Stimulated activated memory B cell treated with anti-CD40 and anti-IgM and Interleukin-4, amounts not matched to agents 10 μg/mL and 1 μg/mL and 100 μg/mL, for 72 hours (primary cell): Measurements from ENCODE around the gene TBXA2R.
A peak's percentile ranks its signal among the peaks of the same experiment; 100 is the strongest.
"Not testable (repeated sequence)": the region's sequence is repeated elsewhere in the genome, so short reads cannot be mapped to it uniquely, and the experiment has no call there.

Experiments
- ATAC-seq: fragments of 150-1000 bp; cut with Tn5 transposase; 2 replicates; pipeline ENCODE4 v1.10.0; 2021
- H3K27ac Mint-ChIP-seq: one replicate; pipeline ENCODE4 v1.8.0; 2022; ENCODE audit warnings: mild to moderate bottlenecking, mixed read lengths
- H3K27me3 Mint-ChIP-seq: one replicate; pipeline ENCODE4 v1.8.0; 2022; ENCODE audit warnings: mixed read lengths
- H3K36me3 Mint-ChIP-seq: one replicate; pipeline ENCODE4 v1.8.0; 2022; ENCODE audit warnings: mixed read lengths
- H3K4me1 Mint-ChIP-seq: one replicate; pipeline ENCODE4 v1.8.0; 2022; ENCODE audit warnings: mixed read lengths
- H3K4me3 Mint-ChIP-seq: one replicate; pipeline ENCODE4 v1.8.0; 2022; ENCODE audit warnings: mild to moderate bottlenecking, moderate library complexity, mixed read lengths
- H3K9me3 Mint-ChIP-seq: one replicate; pipeline ENCODE4 v1.8.0; 2022; ENCODE audit warnings: mixed read lengths

Gene TBXA2R

GRCh38 chr19:3632098-3632497 lies 25.4 kb upstream of the TBXA2R start:
- Mint-ChIP-seq H3K9me3 (no peaks in the 10 kb centered on the region), H3K36me3 (peaks cover 20% of the 10 kb centered on the region), H3K27me3 (no peaks in the 10 kb centered on the region), H3K4me1 (peaks cover 3% of the 10 kb centered on the region), H3K4me3 (no peak overlapping the region), H3K27ac (no peak overlapping the region)
- ATAC-seq: no peak

GRCh38 chr19:3631053-3631861 lies 24.6 kb upstream of the TBXA2R start:
- H3K27ac Mint-ChIP-seq: no peak overlapping the region
- H3K9me3 Mint-ChIP-seq: no peaks in the 10 kb centered on the region
- H3K27me3 Mint-ChIP-seq: no peaks in the 10 kb centered on the region
- H3K4me3 Mint-ChIP-seq: no peak overlapping the region
- no peak for ATAC-seq
- H3K36me3 Mint-ChIP-seq: peaks cover 20% of the 10 kb centered on the region
- H3K4me1 Mint-ChIP-seq: peaks cover 11% of the 10 kb centered on the region

- not testable (repeated sequence) for H3K4me3 Mint-ChIP-seq, H3K27me3 Mint-ChIP-seq, H3K27ac Mint-ChIP-seq, ATAC-seq, H3K9me3 Mint-ChIP-seq
- H3K4me1 Mint-ChIP-seq: peaks cover 28% of the 10 kb centered on the region
- peaks cover 14% of the 10 kb centered on the region for H3K36me3 Mint-ChIP-seq
These were observed 22.1 kb upstream of the TBXA2R start for GRCh38 chr19:3628766-3629165.

- peak overlapping the region; percentile 93 for H3K4me3 Mint-ChIP-seq
- H3K27ac Mint-ChIP-seq: peak overlapping the region; percentile 93
These were observed 20.7 kb upstream of the TBXA2R start for GRCh38 chr19:3627351-3627723.

GRCh38 chr19:3626473-3627350 lies 20.0 kb upstream of the TBXA2R start, which contains the start of gene CACTIN:
CACTIN (minus strand) TSS chr19:3626790; CDS start chr19:3626762, 28 bp downstream.
- no peaks in the 10 kb centered on the region for H3K27me3 Mint-ChIP-seq
- ATAC-seq: peak; percentile 98
- no peaks in the 10 kb centered on the region for H3K9me3 Mint-ChIP-seq
- peak within 1 kb of the TSS; percentile 93 for H3K4me3 Mint-ChIP-seq
- H3K4me1 Mint-ChIP-seq: peaks cover 34% of the 10 kb centered on the region
- peaks cover 21% of the 10 kb centered on the region for H3K36me3 Mint-ChIP-seq
- peak within 1 kb of the TSS; percentile 93 for H3K27ac Mint-ChIP-seq

More at GRCh38 chr19:3627351-3627723, 20.7 kb upstream of the TBXA2R start:
- Mint-ChIP-seq H3K27me3 (no peaks in the 10 kb centered on the region), H3K9me3 (no peaks in the 10 kb centered on the region), H3K4me1 (peaks cover 32% of the 10 kb centered on the region), H3K36me3 (peaks cover 16% of the 10 kb centered on the region)
- ATAC-seq: no peak

- ATAC-seq: peak; percentile 0
- Mint-ChIP-seq H3K27me3 (no peaks in the 10 kb centered on the region), H3K4me3 (peak overlapping the region; percentile 93), H3K4me1 (peaks cover 34% of the 10 kb centered on the region), H3K36me3 (peaks cover 27% of the 10 kb centered on the region), H3K9me3 (no peaks in the 10 kb centered on the region), H3K27ac (peak overlapping the region; percentile 93)
These were observed 19.4 kb upstream of the TBXA2R start for GRCh38 chr19:3625996-3626472.

- H3K9me3 Mint-ChIP-seq: no peaks in the 10 kb centered on the region
- ATAC-seq: no peak
- H3K4me1 Mint-ChIP-seq: peaks cover 42% of the 10 kb centered on the region
- no peaks in the 10 kb centered on the region for H3K27me3 Mint-ChIP-seq
- H3K4me3 Mint-ChIP-seq: no peak overlapping the region
- no peak overlapping the region for H3K27ac Mint-ChIP-seq
- peaks cover 31% of the 10 kb centered on the region for H3K36me3 Mint-ChIP-seq
These were observed 17.0 kb upstream of the TBXA2R start for GRCh38 chr19:3623716-3624115.

- Mint-ChIP-seq H3K36me3 (peaks cover 36% of the 10 kb centered on the region), H3K4me1 (peaks cover 53% of the 10 kb centered on the region), H3K27me3 (no peaks in the 10 kb centered on the region), H3K27ac (no peak overlapping the region), H3K4me3 (no peak overlapping the region), H3K9me3 (no peaks in the 10 kb centered on the region)
- ATAC-seq: no peak
These were observed 15.5 kb upstream of the TBXA2R start for GRCh38 chr19:3622224-3622623.

GRCh38 chr19:3621689-3622088 lies 15.0 kb upstream of the TBXA2R start:
- H3K4me3 Mint-ChIP-seq: no peak overlapping the region
- peaks cover 41% of the 10 kb centered on the region for H3K36me3 Mint-ChIP-seq
- no peaks in the 10 kb centered on the region for H3K27me3 Mint-ChIP-seq
- H3K9me3 Mint-ChIP-seq: no peaks in the 10 kb centered on the region
- no peak for ATAC-seq
- peaks cover 51% of the 10 kb centered on the region for H3K4me1 Mint-ChIP-seq
- H3K27ac Mint-ChIP-seq: no peak overlapping the region

GRCh38 chr19:3620817-3621547 lies 14.3 kb upstream of the TBXA2R start:
- Mint-ChIP-seq H3K36me3 (peaks cover 41% of the 10 kb centered on the region), H3K9me3 (no peaks in the 10 kb centered on the region), H3K4me3 (no peak overlapping the region), H3K27ac (no peak overlapping the region), H3K27me3 (no peaks in the 10 kb centered on the region), H3K4me1 (peaks cover 44% of the 10 kb centered on the region)
- no peak for ATAC-seq

GRCh38 chr19:3620145-3620816 lies 13.6 kb upstream of the TBXA2R start:
- Mint-ChIP-seq H3K4me1 (peaks cover 40% of the 10 kb centered on the region), H3K27me3 (no peaks in the 10 kb centered on the region), H3K36me3 (peaks cover 45% of the 10 kb centered on the region), H3K9me3 (no peaks in the 10 kb centered on the region), H3K4me3 (no peak overlapping the region), H3K27ac (no peak overlapping the region)
- no peak for ATAC-seq

GRCh38 chr19:3619631-3620012 lies 12.9 kb upstream of the TBXA2R start:
- Mint-ChIP-seq H3K36me3 (peaks cover 46% of the 10 kb centered on the region), H3K27ac (no peak overlapping the region), H3K27me3 (no peaks in the 10 kb centered on the region), H3K9me3 (no peaks in the 10 kb centered on the region), H3K4me1 (peaks cover 38% of the 10 kb centered on the region), H3K4me3 (no peak overlapping the region)
- ATAC-seq: no peak

- no peak for ATAC-seq
- Mint-ChIP-seq H3K27ac (no peak overlapping the region), H3K4me1 (peaks cover 32% of the 10 kb centered on the region), H3K27me3 (no peaks in the 10 kb centered on the region), H3K9me3 (no peaks in the 10 kb centered on the region), H3K36me3 (peaks cover 46% of the 10 kb centered on the region), H3K4me3 (no peak overlapping the region)
These were observed 12.3 kb upstream of the TBXA2R start for GRCh38 chr19:3618811-3619630.
